K562 (cell line): ENCODE data around the gene NDUFA3. TPM values are rescaled to one million over a fixed set of nuclear protein-coding genes. Genes with fewer than 3 reads are reported as not detected.

Source experiments
- ATAC-seq: fragments of 200-7000 bp; cut with Tn5 transposase; 3 replicates; pipeline ENCODE4 v1.9.1; 2020; ENCODE audit warnings: moderate library complexity
- BruUV-seq: library from RNA; stranded (reverse); fragments of 400-500 nt; replicated peaks from 2 replicates; lab custom pipeline; 2021; lab: Mats Ljungman, UMichigan
- CTCF ChIA-PET: fragments of 300-600 bp; formaldehyde crosslinking; extraction: SDS; loops from one replicate; lab custom pipeline; 2021; ENCODE audit warnings: low intra/inter-chr PET ratio; lab: Yijun Ruan, JAX
- POLR2A ChIA-PET: fragments of 300-600, 350-650 bp; sonication (Branson Sonifier 250); formaldehyde crosslinking; extraction: SDS; loops from one replicate; lab custom pipeline; 2021; ENCODE audit warnings: antibody characterized with exemption, inconsistent platforms; lab: Yijun Ruan, JAX
- DNase-seq, 4 experiments: peaks; one replicate each; pipeline versions ENCODE4 v3.0.0 to v3.0.0-alpha.2; 2011 to 2018; ENCODE audit warnings: low spot score in 3 of 4, mixed read lengths in 3 of 4; ENCODE audit errors: extremely low read depth in 1 of 4
- FAIRE-seq: peaks from 2 replicates; lab custom pipeline; 2011; peaks lifted over from hg19 to GRCh38; lab: Jason Lieb, UNC
- H2AFZ ChIP-seq: 2 replicates; pipeline ENCODE4 v1.6.0; 2011; ENCODE audit warnings: low read depth, low read length, control low read depth, inconsistent platforms
- H3K27ac ChIP-seq: fragments of 200-600 bp; 3 replicates; pipeline ENCODE4 v1.8.0; 2011; ENCODE audit warnings: low read depth, mild to moderate bottlenecking, control low read depth, inconsistent platforms, low read length, moderate library complexity, mixed read lengths; ENCODE audit errors: extremely low read depth
- H3K27me3 ChIP-seq, 2 experiments: fragments of 300-600 bp in 1 of 2; 2 replicates in 1 of 2; 3 replicates in 1 of 2; pipeline versions ENCODE4 v1.6.0 to v1.8.0; 2011; ENCODE audit warnings: inconsistent platforms in 2 of 2, low read length in 2 of 2, mild to moderate bottlenecking in 1 of 2, mixed read lengths in 1 of 2, moderate library complexity in 1 of 2; ENCODE audit not compliant: control insufficient read depth in 2 of 2, insufficient read depth in 2 of 2
- H3K36me3 ChIP-seq: fragments of 300-600 bp; 3 replicates; pipeline ENCODE4 v1.8.0; 2011; ENCODE audit warnings: mild to moderate bottlenecking, low read length, inconsistent platforms; ENCODE audit not compliant: control insufficient read depth, insufficient read depth
- H3K4me1 ChIP-seq, 2 experiments: fragments of 200-600 bp in 1 of 2; replicated peaks in 1 of 2; 2 replicates in 1 of 2; 3 replicates in 1 of 2; pipeline versions ENCODE4 v1.5.1 to v1.8.0; 2011; ENCODE audit warnings: inconsistent platforms in 2 of 2, low read length in 2 of 2, mild to moderate bottlenecking in 1 of 2, mixed read lengths in 1 of 2, moderate library complexity in 1 of 2; ENCODE audit not compliant: control insufficient read depth in 2 of 2, insufficient read depth in 2 of 2
- H3K4me2 ChIP-seq: 2 replicates; pipeline ENCODE4 v1.6.1; 2011; ENCODE audit warnings: low read length, control low read depth, inconsistent platforms, mixed read lengths; ENCODE audit not compliant: insufficient read depth
- H3K4me3 ChIP-seq: fragments of 200-600 bp; sonication (generic), shearing (Covaris generic); 2 replicates; pipeline ENCODE4 v1.5.1; 2016; ENCODE audit warnings: control low read depth, inconsistent platforms
- H3K79me2 ChIP-seq: fragments of 200-600 bp; 3 replicates; pipeline ENCODE4 v1.8.0; 2011; ENCODE audit warnings: low read length, inconsistent platforms; ENCODE audit not compliant: control insufficient read depth, insufficient read depth
- H3K9ac ChIP-seq, 2 experiments: 2 replicates each; pipeline versions ENCODE4 v1.6.0 to v1.6.1; 2011; ENCODE audit warnings: low read depth in 2 of 2, low read length in 2 of 2, control low read depth in 1 of 2, inconsistent platforms in 1 of 2, mild to moderate bottlenecking in 1 of 2, mixed read lengths in 1 of 2; ENCODE audit not compliant: insufficient read depth in 1 of 2
- H3K9me1 ChIP-seq: one replicate; pipeline ENCODE4 v1.6.0; 2011; ENCODE audit warnings: inconsistent platforms, mild to moderate bottlenecking, low read length, moderate library complexity; ENCODE audit not compliant: control insufficient read depth, insufficient read depth
- H3K9me3 ChIP-seq: replicated peaks from 2 replicates; pipeline ENCODE4 v1.5.1; 2011; ENCODE audit warnings: low read depth, low read length, inconsistent platforms; ENCODE audit not compliant: control insufficient read depth, insufficient read depth
- H4K20me1 ChIP-seq: replicated peaks from 2 replicates; pipeline ENCODE4 v1.6.1; 2011; ENCODE audit warnings: low read length, inconsistent platforms, mixed read lengths; ENCODE audit not compliant: control insufficient read depth, insufficient read depth
- IRF2 ChIP-seq: sonication (generic); formaldehyde crosslinking; IDR thresholded peaks from 2 replicates; pipeline ENCODE4 v1.8.1; 2022; ENCODE audit warnings: mild to moderate bottlenecking, missing genetic modification reagents
- POLR2A ChIP-seq: fragments of 450-650 bp; conservative IDR thresholded peaks from 2 replicates; pipeline ENCODE4 v1.6.1; 2016
- SUPT5H ChIP-seq: fragments of 450-650 bp; IDR thresholded peaks from 2 replicates; pipeline ENCODE4 v1.6.1; 2016
- WGBS: fragments of 100-300 bp; shearing (Covaris generic); methylation state at CpG from one replicate; pipeline ENCODE4 v1.1.6; 2016; ENCODE audit warnings: low coverage, mixed read lengths; ENCODE audit not compliant: insufficient coverage; ENCODE audit errors: missing lambda C conversion rate; 5-methylcytosine and 5-hydroxymethylcytosine counted together
- in situ Hi-C: fragments of 300-500 bp; cut with MboI; formaldehyde crosslinking; loops from 4 replicates; pipeline ENCODE4 v1.15.0; 2018; ENCODE audit warnings: inconsistent platforms, mixed read lengths
- intact Hi-C: fragments of 100-400 bp; cut with micrococcal nuclease; formaldehyde crosslinking; loops from 2 replicates; pipeline ENCODE4 v1.14.2; 2022
- polyA plus RNA-seq, 8 experiments: library from polyadenylated mRNA; depleted of rRNA in 4 of 8; stranded (reverse) in 5 of 8; unstranded in 3 of 8; fragments of >200 nt; fragmentation: Nextera tagmentation in 2 of 8; fragmentation: Illumina TruSeq in 1 of 8; extraction: Ambion mirVana in 2 of 8; extraction: Trizol in 1 of 8; gene quantifications; 2 replicates each; pipeline versions ENCODE4 v1.2.1 to v1.2.3, GENCODE V29; 2011 to 2014; ENCODE audit warnings: inconsistent platforms in 1 of 8, missing spikeins in 1 of 8
- total RNA-seq, 7 experiments: library from RNA; depleted of rRNA in 6 of 7; stranded (reverse); fragments of >200 nt in 6 of 7; fragmentation: Illumina TruSeq in 2 of 7; extraction: Trizol in 2 of 7; gene quantifications; 2 replicates each; pipeline versions ENCODE4 v1.2.1 to v1.2.3, GENCODE V29; 2011 to 2021; ENCODE audit warnings: low replicate concordance in 1 of 7
- TF ChIP-seq, protein P1 (sequence below): fragments of 450-650 bp; IDR thresholded peaks from 2 replicates; pipeline ENCODE4 v1.6.1; 2018; ENCODE audit not compliant: partially characterized antibody

NDUFA3 gene
- total and polyA plus RNA-seq, 9 of the 15 experiments (the other 6 are each of a cell fraction or from before 2014, with no cell fraction given): 39.2 to 279 (median 138) TPM

GRCh38 chr19:54154603-54155345 is 52.1 kb downstream of the NDUFA3 start:
- no peak overlapping the region for H2AFZ ChIP-seq
- H4K20me1 ChIP-seq: no peaks in the 10 kb centered on the region; the same call in 1 of the 2 replicates
- in situ Hi-C loops: no loop called here
- H3K27ac ChIP-seq: no peak overlapping the region
- H3K36me3 ChIP-seq: peaks cover 83% of the 10 kb centered on the region
- no peaks in the 10 kb centered on the region for H3K9me1 ChIP-seq
- intact Hi-C loops: no loop called here
- WGBS: 88% methylated on average over 15 of the region's 18 CpGs
- no peak overlapping the region for H3K4me3 ChIP-seq
- TF ChIP-seq IRF2 (CRISPR knock-in tag): no peak
- peak; percentile 50 for TF ChIP-seq POLR2A
- TF ChIP-seq SUPT5H: peak; percentile 34; the same call in 1 of the 2 replicates
- TF ChIP-seq, protein P1, sequence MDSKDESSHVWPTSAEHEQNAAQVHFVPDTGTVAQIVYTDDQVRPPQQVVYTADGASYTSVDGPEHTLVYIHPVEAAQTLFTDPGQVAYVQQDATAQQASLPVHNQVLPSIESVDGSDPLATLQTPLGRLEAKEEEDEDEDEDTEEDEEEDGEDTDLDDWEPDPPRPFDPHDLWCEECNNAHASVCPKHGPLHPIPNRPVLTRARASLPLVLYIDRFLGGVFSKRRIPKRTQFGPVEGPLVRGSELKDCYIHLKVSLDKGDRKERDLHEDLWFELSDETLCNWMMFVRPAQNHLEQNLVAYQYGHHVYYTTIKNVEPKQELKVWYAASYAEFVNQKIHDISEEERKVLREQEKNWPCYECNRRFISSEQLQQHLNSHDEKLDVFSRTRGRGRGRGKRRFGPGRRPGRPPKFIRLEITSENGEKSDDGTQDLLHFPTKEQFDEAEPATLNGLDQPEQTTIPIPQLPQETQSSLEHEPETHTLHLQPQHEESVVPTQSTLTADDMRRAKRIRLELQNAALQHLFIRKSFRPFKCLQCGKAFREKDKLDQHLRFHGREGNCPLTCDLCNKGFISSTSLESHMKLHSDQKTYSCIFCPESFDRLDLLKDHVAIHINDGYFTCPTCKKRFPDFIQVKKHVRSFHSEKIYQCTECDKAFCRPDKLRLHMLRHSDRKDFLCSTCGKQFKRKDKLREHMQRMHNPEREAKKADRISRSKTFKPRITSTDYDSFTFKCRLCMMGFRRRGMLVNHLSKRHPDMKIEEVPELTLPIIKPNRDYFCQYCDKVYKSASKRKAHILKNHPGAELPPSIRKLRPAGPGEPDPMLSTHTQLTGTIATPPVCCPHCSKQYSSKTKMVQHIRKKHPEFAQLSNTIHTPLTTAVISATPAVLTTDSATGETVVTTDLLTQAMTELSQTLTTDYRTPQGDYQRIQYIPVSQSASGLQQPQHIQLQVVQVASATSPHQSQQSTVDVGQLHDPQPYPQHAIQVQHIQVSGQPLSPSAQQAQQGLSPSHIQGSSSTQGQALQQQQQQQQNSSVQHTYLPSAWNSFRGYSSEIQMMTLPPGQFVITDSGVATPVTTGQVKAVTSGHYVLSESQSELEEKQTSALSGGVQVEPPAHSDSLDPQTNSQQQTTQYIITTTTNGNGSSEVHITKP: peak; percentile 56
- BruUV-seq: TSS peak; percentile 21
- H3K9me3 ChIP-seq: no peaks in the 10 kb centered on the region
- FAIRE-seq: no peak
- no peak overlapping the region for H3K9ac ChIP-seq
- H3K79me2 ChIP-seq: peaks cover 11% of the 10 kb centered on the region; the same call in 2 of the 3 replicates
- ChIA-PET CTCF (no interaction called here), POLR2A (interaction anchor here (1.1 kb wide), 1 partner anchor 18 kb away, joined by 3 read pairs; no protein-coding TSS in a partner anchor)
- no peak overlapping the region for H3K4me2 ChIP-seq
- H3K27me3 ChIP-seq: no peaks in the 10 kb centered on the region
- no peak for DNase-seq
- no peak for ATAC-seq
- H3K4me1 ChIP-seq: peaks cover 7 to 11% of the 10 kb centered on the region in 2 experiments; a peak in 4 of 5 replicates
